GM12873 (cell line): ENCODE results near the gene KIRREL3.

Experiments used
- CTCF ChIP-seq: IDR thresholded peaks from 2 replicates; pipeline ENCODE4 v1.5.1; 2012; ENCODE audit warnings: low read depth, mild to moderate bottlenecking, moderate library complexity, low read length, control low read depth; ENCODE audit not compliant: insufficient read depth; ENCODE audit errors: missing control alignments

Gene KIRREL3

GRCh38 chr11:126655807-126656128 is 344.8 kb downstream of the KIRREL3 start:
- no peak for TF ChIP-seq CTCF

GRCh38 chr11:126654886-126655806 is 345.4 kb downstream of the KIRREL3 start:
- no peak for TF ChIP-seq CTCF

DNA sequence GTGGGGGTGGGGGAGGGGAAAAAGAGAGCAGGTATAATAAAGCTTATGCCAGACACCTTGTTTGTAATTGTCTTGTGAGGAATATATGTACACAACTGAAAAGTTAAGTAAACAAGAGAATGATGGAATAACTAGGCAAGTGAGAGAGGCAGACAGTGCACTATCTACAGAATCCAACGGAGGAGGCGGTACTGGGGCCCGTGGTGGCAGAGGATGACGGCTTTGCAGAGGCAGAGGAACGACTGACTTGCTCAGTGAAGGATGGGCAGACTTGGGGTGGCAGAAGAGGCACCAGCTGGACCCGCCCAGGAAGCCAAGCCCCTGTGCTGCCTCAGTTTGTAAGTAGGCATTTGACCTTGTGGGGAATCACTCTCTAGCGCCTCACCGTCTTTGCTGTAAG is 347.5 kb downstream of the KIRREL3 start:
- no peak for TF ChIP-seq CTCF

DNA sequence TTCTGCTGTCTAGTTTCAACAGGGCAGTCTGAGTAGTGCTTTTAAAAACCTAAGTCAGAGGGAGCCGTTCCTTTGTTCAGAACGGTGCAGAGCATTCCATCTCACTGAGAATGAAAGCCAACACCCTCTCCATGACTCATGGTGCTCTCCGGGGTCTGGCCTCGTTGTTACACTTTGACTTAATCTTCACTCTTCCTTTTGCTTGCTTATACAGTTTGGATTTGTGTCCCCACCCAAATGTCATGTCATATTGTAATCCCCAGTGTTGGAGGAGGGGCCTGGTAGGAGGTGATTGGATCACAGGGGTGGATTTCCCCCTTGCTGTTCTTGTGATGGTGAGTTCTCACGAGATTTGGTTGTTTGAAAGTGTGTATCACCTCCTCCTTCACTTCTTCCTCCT is 352.8 kb downstream of the KIRREL3 start:
- TF ChIP-seq CTCF: no peak

- no peak for TF ChIP-seq CTCF
Observed at GRCh38 chr11:126646701-126647557, 353.6 kb downstream of the KIRREL3 start.

GRCh38 chr11:126645186-126645585 is 355.4 kb downstream of the KIRREL3 start:
- TF ChIP-seq CTCF: no peak

- TF ChIP-seq CTCF: no peak
Observed at GRCh38 chr11:126640186-126640585, 360.4 kb downstream of the KIRREL3 start.
